Measurements from ENCODE around the gene EPHA6. TPM values are rescaled to one million over a fixed set of nuclear protein-coding genes. Genes with fewer than 3 reads are reported as not detected.

EPHA6 gene
- total RNA-seq, 1 donor from 2014 or later, result not detected

GRCh38 chr3:97655971-97656370 lies 841.6 kb downstream of the EPHA6 start:
- H3K4me3 ChIP-seq, result no peak overlapping the region
- H3K27me3 ChIP-seq, result no peaks in the 10 kb centered on the region
- intact Hi-C loops (cut with DNase I), result no loop called here
- H3K9me3 ChIP-seq, result no peaks in the 10 kb centered on the region
- TF ChIP-seq CTCF (IDR thresholded peaks at IDR 0.05), result no peak
- H3K36me3 ChIP-seq, result no peaks in the 10 kb centered on the region
- no peak for DNase-seq (ENCODE audit: low spot score in 2 of 2)
- no peaks in the 10 kb centered on the region for H3K4me1 ChIP-seq
- no peak overlapping the region for H3K27ac ChIP-seq

GRCh38 chr3:97656638-97657037 lies 842.2 kb downstream of the EPHA6 start:
- DNase-seq (ENCODE audit: low spot score in 2 of 2), result no peak
- TF ChIP-seq CTCF (IDR thresholded peaks at IDR 0.05), result no peak
- H3K36me3 ChIP-seq, result no peaks in the 10 kb centered on the region
- H3K27ac ChIP-seq, result no peak overlapping the region
- H3K4me1 ChIP-seq, result no peaks in the 10 kb centered on the region
- H3K9me3 ChIP-seq, result no peaks in the 10 kb centered on the region
- no peaks in the 10 kb centered on the region for H3K27me3 ChIP-seq
- intact Hi-C loops (cut with DNase I), result no loop called here
- no peak overlapping the region for H3K4me3 ChIP-seq

- peak in 1 of 3 experiments; percentile 41 for TF ChIP-seq CTCF (IDR thresholded peaks at IDR 0.05)
- Histone ChIP-seq H3K36me3 (no peaks in the 10 kb centered on the region), H3K4me1 (no peaks in the 10 kb centered on the region), H3K27me3 (no peaks in the 10 kb centered on the region), H3K9me3 (no peaks in the 10 kb centered on the region), H3K27ac (no peak overlapping the region), H3K4me3 (no peak overlapping the region)
- no peak for DNase-seq (ENCODE audit: low spot score in 2 of 2)
- intact Hi-C loops (cut with DNase I), result no loop called here
Measured at GRCh38 chr3:97658668-97659285, 844.4 kb downstream of the EPHA6 start.

- Histone ChIP-seq H3K36me3 (no peaks in the 10 kb centered on the region), H3K27ac (no peak overlapping the region), H3K4me3 (no peak overlapping the region), H3K4me1 (no peaks in the 10 kb centered on the region), H3K9me3 (no peaks in the 10 kb centered on the region), H3K27me3 (no peaks in the 10 kb centered on the region)
- no peak for DNase-seq (ENCODE audit: low spot score in 2 of 2)
- intact Hi-C loops (cut with DNase I), result no loop called here
- TF ChIP-seq CTCF (IDR thresholded peaks at IDR 0.05), result no peak
Measured at GRCh38 chr3:97662264-97662663, 847.9 kb downstream of the EPHA6 start.

GRCh38 chr3:97662762-97663161 lies 848.4 kb downstream of the EPHA6 start:
- DNase-seq (ENCODE audit: low spot score in 2 of 2), result no peak
- Histone ChIP-seq H3K4me1 (no peaks in the 10 kb centered on the region), H3K4me3 (no peak overlapping the region), H3K27me3 (no peaks in the 10 kb centered on the region), H3K36me3 (no peaks in the 10 kb centered on the region), H3K9me3 (no peaks in the 10 kb centered on the region), H3K27ac (no peak overlapping the region)
- intact Hi-C loops (cut with DNase I), result no loop called here
- no peak for TF ChIP-seq CTCF (IDR thresholded peaks at IDR 0.05)

GRCh38 chr3:97665896-97666295 lies 851.5 kb downstream of the EPHA6 start:
- intact Hi-C loops (cut with DNase I), result no loop called here
- Histone ChIP-seq H3K36me3 (no peaks in the 10 kb centered on the region), H3K27me3 (no peaks in the 10 kb centered on the region), H3K9me3 (no peaks in the 10 kb centered on the region), H3K27ac (no peak overlapping the region), H3K4me1 (no peaks in the 10 kb centered on the region), H3K4me3 (no peak overlapping the region)
- no peak for DNase-seq (ENCODE audit: low spot score in 2 of 2)
- no peak for TF ChIP-seq CTCF (IDR thresholded peaks at IDR 0.05)
